ENCODE data around the gene GCK.

Gene GCK

DNA sequence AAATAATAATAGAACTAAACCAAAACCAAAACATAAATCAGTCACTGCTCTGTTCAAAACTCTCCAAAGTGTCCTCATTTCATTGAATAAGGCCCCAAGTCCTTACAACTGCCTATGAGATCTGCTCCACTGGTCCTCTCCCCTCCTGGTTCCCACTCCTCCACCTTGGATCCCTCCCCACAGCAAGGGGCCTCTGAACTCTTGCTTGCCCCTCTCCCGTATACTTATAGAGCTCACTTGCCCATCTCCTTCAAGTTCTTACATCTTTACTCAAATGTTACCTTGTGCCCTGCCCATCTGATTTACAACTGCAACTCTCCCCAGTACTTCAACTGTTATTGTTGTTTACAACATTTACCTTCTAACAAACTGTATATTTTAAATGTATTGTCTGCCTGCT is 66.7 kb downstream of the GCK start:
- peak overlapping the region; percentile 97 for H3K4me2 ChIP-seq
- H3K36me3 ChIP-seq: peaks cover 45% of the 10 kb centered on the region
- H3K4me1 ChIP-seq: peaks cover 73% of the 10 kb centered on the region
- peak overlapping the region; percentile 89 for H3K4me3 ChIP-seq
- no peaks in the 10 kb centered on the region for H3K27me3 ChIP-seq
- H3K27ac ChIP-seq: peak overlapping the region; percentile 88
- no peak for TF ChIP-seq Cebpa-rat (IDR thresholded peaks at IDR 0.05)
- peak overlapping the region; percentile 83 for H3K9ac ChIP-seq
- no peaks in the 10 kb centered on the region for H3K9me3 ChIP-seq
- peaks cover 21% of the 10 kb centered on the region for H4K20me1 ChIP-seq

DNA sequence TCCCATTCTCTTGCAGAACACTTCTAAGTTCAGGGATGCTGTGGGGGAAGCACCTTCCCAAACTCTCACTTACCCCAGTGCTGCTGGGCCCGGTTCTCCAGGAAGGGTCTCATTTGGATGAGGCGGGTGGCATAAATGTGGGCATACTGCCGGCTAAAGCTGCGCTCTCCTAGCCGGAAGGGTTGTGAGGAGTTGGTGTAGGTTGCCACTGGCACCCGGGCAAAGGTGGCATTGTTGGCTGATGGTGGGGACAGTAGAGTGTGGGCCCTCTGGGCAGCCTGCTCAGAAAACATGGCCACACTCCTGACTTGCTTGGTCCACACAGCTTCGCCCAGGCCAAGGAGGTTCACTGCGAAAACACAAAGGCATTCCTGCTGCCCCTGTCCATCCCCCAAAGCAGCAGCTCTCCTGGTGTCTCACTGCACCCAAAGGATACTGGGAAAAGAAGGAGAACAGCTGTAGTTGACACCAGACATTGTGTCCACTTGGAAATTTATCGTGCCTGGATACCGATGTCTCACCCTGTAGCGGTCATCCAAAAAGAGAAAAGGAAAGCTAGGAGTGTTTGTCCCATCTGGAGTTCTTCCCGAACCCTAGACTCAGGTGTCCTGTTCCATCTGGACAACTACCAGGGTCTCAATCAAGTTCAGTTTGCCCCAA is 67.3 kb downstream of the GCK start:
- H3K4me3 ChIP-seq: peak overlapping the region; percentile 89
- peak overlapping the region; percentile 88 for H3K27ac ChIP-seq
- H3K4me2 ChIP-seq: peak overlapping the region; percentile 97

DNA sequence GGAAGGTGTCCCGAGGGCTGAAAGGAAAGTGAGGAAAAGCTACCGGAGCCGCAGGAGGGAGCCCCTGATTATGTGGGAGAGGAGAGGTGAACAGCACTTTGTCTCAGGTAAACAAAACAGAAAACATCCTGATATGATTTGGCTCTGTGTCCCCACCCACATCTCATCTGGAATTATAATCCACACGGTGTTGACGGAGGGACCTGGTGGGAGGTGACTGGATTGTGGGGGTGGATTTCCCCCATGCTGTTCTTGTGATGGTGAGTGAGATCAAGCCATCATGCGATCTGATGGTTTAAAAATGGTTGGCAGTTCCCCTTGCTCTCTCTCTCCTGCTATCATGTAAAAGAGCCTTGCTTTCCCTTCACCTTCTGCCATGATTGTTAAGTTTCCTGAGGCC is 68.8 kb downstream of the GCK start:
- H3K36me3 ChIP-seq: peaks cover 66% of the 10 kb centered on the region
- peaks cover 42% of the 10 kb centered on the region for H4K20me1 ChIP-seq
- no peaks in the 10 kb centered on the region for H3K9me3 ChIP-seq
- no peak for TF ChIP-seq Cebpa-rat (IDR thresholded peaks at IDR 0.05)
- no peaks in the 10 kb centered on the region for H3K27me3 ChIP-seq
- 0 out of 2 replicates have a peak overlapping the region, but pooled peaks have one; percentile 97 for H3K4me2 ChIP-seq
- no peak overlapping the region for H3K27ac ChIP-seq
- H3K4me1 ChIP-seq: peaks cover 56% of the 10 kb centered on the region
- no peak overlapping the region for H3K4me3 ChIP-seq
- H3K9ac ChIP-seq: peak overlapping the region; percentile 40; the same call in 1 of the 2 replicates

More for the DNA sequence above, 67.3 kb downstream of the GCK start:
- H3K36me3 ChIP-seq: peaks cover 51% of the 10 kb centered on the region
- H3K9ac ChIP-seq: peak overlapping the region; percentile 83
- peaks cover 66% of the 10 kb centered on the region for H3K4me1 ChIP-seq
- H3K9me3 ChIP-seq: no peaks in the 10 kb centered on the region
- TF ChIP-seq Cebpa-rat (IDR thresholded peaks at IDR 0.05): no peak
- no peaks in the 10 kb centered on the region for H3K27me3 ChIP-seq
- peaks cover 27% of the 10 kb centered on the region for H4K20me1 ChIP-seq

DNA sequence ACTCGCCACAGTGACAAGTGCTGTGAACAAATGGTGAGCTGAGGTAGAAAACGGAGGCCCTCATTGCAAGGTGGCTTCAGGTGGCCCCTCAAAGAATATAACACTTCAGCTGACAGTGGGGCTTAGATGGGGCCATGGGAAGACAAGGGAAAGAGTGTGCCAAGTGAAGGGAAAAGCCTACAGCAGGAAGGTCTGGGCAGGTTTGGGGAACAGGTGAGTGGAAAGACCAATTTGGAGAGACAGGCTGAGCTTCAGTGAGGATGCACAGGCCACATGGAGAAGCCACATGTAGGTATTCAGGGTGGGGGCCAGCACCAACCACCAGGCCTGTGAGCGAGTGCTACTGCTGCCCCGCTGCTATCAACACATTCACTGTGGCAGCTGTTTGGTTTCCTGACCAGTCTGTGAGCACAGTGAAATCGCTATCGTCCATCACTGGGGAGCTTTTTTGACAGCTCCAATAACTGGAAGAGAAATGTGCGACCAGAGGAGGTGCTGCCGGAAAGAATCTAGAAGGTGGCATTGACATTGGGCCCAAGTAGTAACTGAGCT is 69.3 kb downstream of the GCK start:
- no peak overlapping the region for H3K4me3 ChIP-seq
- no peaks in the 10 kb centered on the region for H3K9me3 ChIP-seq
- H3K36me3 ChIP-seq: peaks cover 71% of the 10 kb centered on the region
- H3K4me1 ChIP-seq: peaks cover 52% of the 10 kb centered on the region
- H3K9ac ChIP-seq: peak overlapping the region; percentile 40; the same call in 1 of the 2 replicates
- H3K4me2 ChIP-seq: 0 out of 2 replicates have a peak overlapping the region, but pooled peaks have one; percentile 97
- no peak overlapping the region for H3K27ac ChIP-seq
- no peaks in the 10 kb centered on the region for H3K27me3 ChIP-seq
- TF ChIP-seq Cebpa-rat (IDR thresholded peaks at IDR 0.05): no peak
- peaks cover 47% of the 10 kb centered on the region for H4K20me1 ChIP-seq

DNA sequence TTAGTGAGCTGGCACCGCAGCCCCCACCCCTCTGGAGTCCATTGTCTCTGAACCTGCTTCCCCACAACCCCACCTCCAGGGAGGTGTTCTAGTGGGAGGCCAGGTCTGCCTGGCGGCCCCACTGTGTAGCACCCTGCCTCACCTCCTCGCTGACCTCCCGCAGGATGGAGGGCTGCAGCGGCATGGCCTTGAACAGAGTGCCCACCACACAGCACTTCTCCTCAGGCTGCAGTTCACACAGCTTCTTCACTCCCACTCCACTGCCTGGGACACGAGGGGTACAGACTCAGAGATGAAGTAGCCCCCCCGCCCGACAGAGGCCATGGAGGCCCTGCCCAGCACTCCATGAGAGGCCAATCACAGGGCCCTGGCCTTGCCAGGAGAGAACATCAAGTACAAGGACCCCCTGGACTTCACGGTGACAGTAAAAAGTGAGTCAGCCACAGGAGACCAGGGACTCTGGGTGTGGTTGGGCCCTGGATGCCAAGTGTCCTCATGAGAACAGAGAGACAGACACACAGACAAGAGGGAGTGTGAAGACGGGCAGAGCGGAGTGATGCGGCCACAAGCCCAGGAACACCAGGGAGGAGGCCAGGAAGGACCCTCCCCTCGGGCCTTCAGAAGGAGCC is 71.3 kb downstream of the GCK start:
- Histone ChIP-seq H3K27ac (no peak overlapping the region), H3K27me3 (no peaks in the 10 kb centered on the region), H3K36me3 (peaks cover 90% of the 10 kb centered on the region), H4K20me1 (peaks cover 66% of the 10 kb centered on the region), H3K4me1 (peaks cover 40% of the 10 kb centered on the region), H3K9ac (no peak overlapping the region), H3K9me3 (no peaks in the 10 kb centered on the region), H3K4me3 (no peak overlapping the region), H3K4me2 (no peak overlapping the region)
- no peak for TF ChIP-seq Cebpa-rat (IDR thresholded peaks at IDR 0.05)

DNA sequence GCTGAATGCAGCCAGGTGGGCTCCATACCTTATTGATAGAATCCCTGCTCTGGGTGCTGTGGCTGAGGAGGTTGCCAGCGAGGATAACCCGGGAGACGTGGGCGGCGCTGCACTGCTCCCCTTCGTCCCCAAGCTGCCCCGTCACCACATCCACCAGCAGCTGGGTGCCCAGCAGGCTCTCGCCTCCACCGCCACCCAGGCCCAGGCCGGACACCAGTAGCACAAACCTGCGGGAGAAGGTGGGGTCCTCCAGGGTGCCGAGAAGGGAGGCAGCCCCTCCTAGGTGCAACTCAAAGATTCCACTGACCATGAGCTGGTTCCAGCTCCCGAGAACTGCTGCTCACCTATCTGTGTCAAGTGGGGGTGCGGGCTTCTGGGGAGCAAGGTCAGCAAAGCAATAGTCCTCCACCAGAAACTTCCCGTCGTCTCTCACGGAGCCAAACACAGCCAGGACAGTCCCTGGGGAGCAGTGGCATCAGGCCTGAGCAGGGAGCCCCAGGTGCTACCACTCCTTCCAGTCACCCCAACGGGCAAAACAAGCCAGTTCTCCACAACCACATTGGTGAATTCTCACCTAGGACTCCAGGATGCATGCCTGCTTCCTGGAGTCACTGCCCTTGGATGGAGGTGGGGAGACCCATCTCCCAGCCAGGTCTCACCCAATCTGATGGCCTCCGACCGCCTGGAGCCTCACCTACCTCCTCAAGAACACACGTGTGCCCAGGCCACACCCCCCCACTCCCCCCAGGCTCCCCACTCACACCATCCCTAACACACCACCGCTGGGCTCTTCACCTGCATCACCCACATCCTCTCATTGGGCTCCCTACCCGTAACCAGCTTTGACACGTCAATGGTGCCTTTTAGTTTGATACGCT is 72.2 kb downstream of the GCK start:
- Histone ChIP-seq H3K27me3 (no peaks in the 10 kb centered on the region), H4K20me1 (peaks cover 75% of the 10 kb centered on the region), H3K4me2 (no peak overlapping the region), H3K4me3 (no peak overlapping the region), H3K9ac (no peak overlapping the region), H3K4me1 (peaks cover 31% of the 10 kb centered on the region), H3K9me3 (no peaks in the 10 kb centered on the region), H3K27ac (no peak overlapping the region), H3K36me3 (peaks cover 96% of the 10 kb centered on the region)
- no peak for TF ChIP-seq Cebpa-rat (IDR thresholded peaks at IDR 0.05)

DNA sequence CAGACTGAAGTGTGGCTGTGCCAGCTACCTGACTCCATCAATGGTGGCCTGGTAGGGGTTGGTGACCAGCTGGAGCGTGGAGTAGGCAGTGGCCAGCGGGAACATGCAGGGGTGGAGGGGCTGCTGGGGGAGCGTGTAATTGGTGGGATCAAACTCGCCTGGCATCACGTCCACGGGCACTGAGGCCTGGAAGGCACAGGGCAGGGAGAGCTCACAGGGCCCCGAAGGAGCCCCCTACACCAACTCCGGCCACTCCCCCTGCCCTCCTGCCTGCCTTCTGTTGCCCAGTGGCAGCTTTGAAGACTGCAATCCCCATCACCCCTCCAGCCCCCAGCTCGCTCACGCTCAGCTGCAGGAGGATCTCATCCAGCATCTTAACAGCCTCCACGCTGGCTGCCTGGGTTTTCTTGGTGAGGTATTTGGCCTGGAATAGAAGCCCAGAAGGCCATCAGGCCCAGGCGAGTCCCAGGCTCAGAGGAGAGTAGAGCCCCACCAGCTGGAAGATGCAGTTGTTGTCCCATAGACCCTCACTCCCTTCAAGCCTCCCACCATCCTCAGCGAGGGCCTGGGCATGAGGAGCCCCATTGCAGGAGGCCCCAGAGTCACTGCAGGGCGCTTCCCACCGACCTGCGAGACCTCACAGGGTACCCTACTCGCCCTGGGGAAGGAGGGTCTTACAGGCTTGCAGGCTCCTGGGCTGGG is 73.0 kb downstream of the GCK start:
- H4K20me1 ChIP-seq: peaks cover 82% of the 10 kb centered on the region
- TF ChIP-seq Cebpa-rat (IDR thresholded peaks at IDR 0.05): no peak
- no peaks in the 10 kb centered on the region for H3K9me3 ChIP-seq
- no peak overlapping the region for H3K4me2 ChIP-seq
- no peak overlapping the region for H3K4me3 ChIP-seq
- peaks cover 23% of the 10 kb centered on the region for H3K4me1 ChIP-seq
- no peak overlapping the region for H3K27ac ChIP-seq
- H3K9ac ChIP-seq: no peak overlapping the region
- H3K36me3 ChIP-seq: peaks cover 96% of the 10 kb centered on the region
- no peaks in the 10 kb centered on the region for H3K27me3 ChIP-seq

DNA sequence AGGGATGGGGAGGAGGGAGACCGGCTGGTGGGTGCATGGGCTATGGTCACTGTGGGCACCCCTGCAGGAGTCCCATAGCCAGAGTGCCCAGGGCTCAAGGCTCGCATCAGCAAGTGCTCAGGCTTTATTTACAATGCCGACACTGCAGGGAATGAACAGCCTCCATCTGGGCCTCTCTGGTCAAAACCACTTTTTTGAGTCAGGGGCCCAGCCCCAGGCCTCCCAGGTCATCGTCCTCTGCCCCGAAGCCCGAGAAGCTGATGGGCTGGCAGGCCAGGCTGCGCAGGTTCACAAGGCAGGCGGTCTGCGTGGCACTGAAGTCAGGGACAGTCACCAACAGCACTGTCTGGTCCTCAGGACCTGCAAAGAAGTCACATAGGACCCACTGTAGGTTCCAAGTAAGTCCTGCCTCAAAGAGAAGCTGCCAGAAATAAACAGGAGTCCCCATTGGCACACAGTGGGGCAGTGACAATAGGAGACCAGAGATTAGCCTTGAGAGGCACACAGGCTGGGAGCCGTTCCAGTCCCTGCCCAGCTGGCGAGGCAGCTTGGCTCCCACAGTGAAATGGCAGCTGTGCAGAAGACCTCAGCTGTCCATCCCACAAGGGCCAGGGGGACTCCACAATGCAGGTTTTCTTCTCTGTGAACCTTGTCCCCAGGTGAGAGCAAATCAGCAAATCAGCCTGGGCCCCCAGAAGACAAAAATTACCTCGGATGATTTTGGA is 74.5 kb downstream of the GCK start:
- Histone ChIP-seq H3K4me1 (peaks cover 8% of the 10 kb centered on the region), H3K9me3 (no peaks in the 10 kb centered on the region), H3K36me3 (peaks cover 96% of the 10 kb centered on the region), H3K4me2 (no peak overlapping the region), H4K20me1 (peaks cover 92% of the 10 kb centered on the region), H3K27ac (no peak overlapping the region), H3K4me3 (no peak overlapping the region), H3K27me3 (no peaks in the 10 kb centered on the region), H3K9ac (no peak overlapping the region)
- TF ChIP-seq Cebpa-rat (IDR thresholded peaks at IDR 0.05): no peak

All from BLaER1 (cell line).